SK-N-SH (cell line): ENCODE data around the gene KRT36.

ENCODE experiments used
- CTCF ChIP-seq: fragments of 200-600 bp; sonication (generic); IDR thresholded peaks from 2 replicates; pipeline ENCODE4 v1.6.1; 2017; ENCODE audit warnings: antibody characterized with exemption, mild to moderate bottlenecking, moderate library complexity
- FOSL2 ChIP-seq: IDR thresholded peaks from 2 replicates; pipeline ENCODE4 v1.4.0; 2012; ENCODE audit warnings: low read depth, mild to moderate bottlenecking, moderate library complexity, borderline replicate concordance
- MAX ChIP-seq: IDR thresholded peaks from 2 replicates; pipeline ENCODE4 v1.4.0; 2012; ENCODE audit warnings: low read depth
- NRF1 ChIP-seq: IDR thresholded peaks from 2 replicates; pipeline ENCODE4 v1.6.1; 2012; ENCODE audit warnings: low read depth, mild to moderate bottlenecking, low read length
- RAD21 ChIP-seq: IDR thresholded peaks from 2 replicates; pipeline ENCODE4 v1.6.1; 2012; ENCODE audit warnings: mild to moderate bottlenecking, low read length
- TAF1 ChIP-seq: IDR thresholded peaks from 2 replicates; pipeline ENCODE4 v1.6.1; 2012; ENCODE audit warnings: low read depth, mild to moderate bottlenecking, low read length, moderate library complexity, borderline replicate concordance

- no peak for TF ChIP-seq TAF1
- peak; percentile 37; the same call in 1 of the 2 replicates for TF ChIP-seq FOSL2
- TF ChIP-seq MAX, result 0 out of 2 replicates have a peak, but pooled peaks have one; percentile 9
- TF ChIP-seq RAD21, result no peak
- TF ChIP-seq NRF1, result no peak
- no peak for TF ChIP-seq CTCF
Measured at GRCh38 chr17:41500131-41500911, 10.6 kb upstream of the KRT36 start.
